Duodenal mucosa (tissue), 2 donors: ENCODE results near the gene UBQLN3.

Experiments
- H3K27ac ChIP-seq: one replicate; pipeline ENCODE4 v1.7.0; 2013; ENCODE audit warnings: low read depth, low read length
- H3K27me3 ChIP-seq, 2 donors: one replicate each; pipeline ENCODE4 v1.7.0; 2013; ENCODE audit warnings: low read length in 2 of 2, control low read depth in 1 of 2; ENCODE audit not compliant: insufficient read depth in 2 of 2, control insufficient read depth in 1 of 2
- H3K36me3 ChIP-seq, 2 donors: one replicate each; pipeline ENCODE4 v1.7.0; 2013; ENCODE audit warnings: low read length in 2 of 2, control low read depth in 1 of 2; ENCODE audit not compliant: insufficient read depth in 2 of 2, control insufficient read depth in 1 of 2
- H3K4me1 ChIP-seq, 2 donors: one replicate each; pipeline ENCODE4 v1.7.0; 2013; ENCODE audit warnings: low read length in 2 of 2, control low read depth in 1 of 2; ENCODE audit not compliant: insufficient read depth in 2 of 2, control insufficient read depth in 1 of 2
- H3K4me3 ChIP-seq, 2 donors: one replicate each; pipeline ENCODE4 v1.7.0; 2013; ENCODE audit warnings: low read length in 2 of 2, low read depth in 1 of 2
- H3K9ac ChIP-seq, 2 donors: one replicate each; pipeline ENCODE4 v1.7.0; 2013; ENCODE audit warnings: low read length in 2 of 2, low read depth in 1 of 2
- H3K9me3 ChIP-seq, 2 donors: one replicate each; pipeline ENCODE4 v1.7.0; 2013; ENCODE audit warnings: low read length in 2 of 2, control low read depth in 1 of 2; ENCODE audit not compliant: control insufficient read depth in 1 of 2

UBQLN3 gene

DNA sequence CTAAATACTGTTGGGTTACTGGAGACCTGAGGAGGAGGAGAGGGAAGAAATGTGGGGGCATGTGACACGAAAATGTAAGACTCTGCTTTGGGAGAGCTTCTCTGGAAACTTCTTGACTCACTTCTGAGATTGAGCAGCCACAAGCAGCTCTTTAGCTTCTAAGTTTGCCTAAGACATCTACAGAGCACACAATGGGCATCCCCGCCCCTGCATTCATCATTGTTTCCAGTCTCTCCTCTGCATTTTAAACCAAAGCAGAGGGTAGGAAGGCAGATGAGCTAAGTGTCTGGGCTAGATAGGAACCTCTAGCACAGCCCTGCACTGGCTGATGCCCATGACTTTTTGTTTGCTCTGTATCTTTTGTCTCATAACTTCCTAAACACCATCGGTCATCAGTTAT lies 23.3 kb downstream of the UBQLN3 start:
- H3K9me3 ChIP-seq: no peaks in the 10 kb centered on the region
- H3K9ac ChIP-seq: no peak overlapping the region
- H3K4me1 ChIP-seq: no peaks in the 10 kb centered on the region
- no peak overlapping the region for H3K27ac ChIP-seq
- H3K4me3 ChIP-seq: no peak overlapping the region
- no peaks in the 10 kb centered on the region for H3K27me3 ChIP-seq
- H3K36me3 ChIP-seq: no peaks in the 10 kb centered on the region

DNA sequence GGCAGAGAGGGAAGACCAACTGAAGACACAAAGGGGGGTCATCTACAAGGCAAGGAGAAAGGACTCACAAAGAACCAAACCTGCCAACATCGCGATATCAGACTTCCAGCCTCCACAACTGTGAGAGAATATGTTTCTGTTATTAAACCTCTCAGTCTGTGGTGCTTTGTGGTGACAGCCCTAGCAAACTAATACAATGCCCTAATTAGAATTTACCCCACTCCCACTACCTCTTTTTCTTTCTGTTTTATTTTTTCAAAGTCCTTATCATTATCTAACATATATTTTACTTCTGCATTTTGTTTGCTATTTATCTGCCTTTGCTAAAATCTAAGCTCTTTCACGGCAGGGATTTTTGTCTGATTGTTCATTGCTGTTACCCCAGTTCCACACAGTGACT lies 23.8 kb downstream of the UBQLN3 start:
- no peaks in the 10 kb centered on the region for H3K36me3 ChIP-seq
- no peak overlapping the region for H3K9ac ChIP-seq
- H3K4me3 ChIP-seq: no peak overlapping the region
- no peaks in the 10 kb centered on the region for H3K27me3 ChIP-seq
- H3K9me3 ChIP-seq: no peaks in the 10 kb centered on the region
- H3K27ac ChIP-seq: no peak overlapping the region
- no peaks in the 10 kb centered on the region for H3K4me1 ChIP-seq

DNA sequence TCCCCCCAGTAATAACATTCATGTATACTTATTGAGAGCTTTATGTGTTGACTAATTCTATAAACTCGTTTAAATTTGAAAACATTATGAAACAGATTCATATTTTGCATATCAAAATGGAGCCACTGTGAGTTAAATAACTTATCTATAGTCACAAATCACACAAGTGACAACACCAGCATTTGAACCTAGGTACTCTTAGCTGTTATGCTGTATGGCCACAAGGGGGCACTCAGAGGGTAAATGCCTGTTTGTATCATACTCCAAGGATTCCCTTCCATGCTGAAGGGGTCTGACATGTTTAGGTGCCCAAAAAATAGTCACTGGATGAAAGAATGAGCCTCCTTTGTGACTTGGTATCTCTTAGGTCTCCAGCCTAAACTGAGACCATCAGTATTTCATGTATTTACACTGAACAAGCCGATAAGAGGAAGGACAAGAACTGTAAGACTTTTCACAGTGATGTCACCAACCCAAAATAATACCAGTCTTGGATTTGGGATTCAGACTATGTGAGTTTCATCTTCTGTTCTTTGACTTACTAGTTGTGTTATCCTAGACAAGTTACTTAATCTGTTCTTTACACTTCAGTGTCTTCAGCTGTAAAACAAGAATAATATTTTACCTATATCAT lies 33.5 kb downstream of the UBQLN3 start:
- H3K27ac ChIP-seq: no peak overlapping the region
- H3K4me3 ChIP-seq: no peak overlapping the region
- no peaks in the 10 kb centered on the region for H3K27me3 ChIP-seq
- H3K9ac ChIP-seq: no peak overlapping the region
- H3K36me3 ChIP-seq: no peaks in the 10 kb centered on the region
- no peaks in the 10 kb centered on the region for H3K4me1 ChIP-seq
- no peaks in the 10 kb centered on the region for H3K9me3 ChIP-seq

DNA sequence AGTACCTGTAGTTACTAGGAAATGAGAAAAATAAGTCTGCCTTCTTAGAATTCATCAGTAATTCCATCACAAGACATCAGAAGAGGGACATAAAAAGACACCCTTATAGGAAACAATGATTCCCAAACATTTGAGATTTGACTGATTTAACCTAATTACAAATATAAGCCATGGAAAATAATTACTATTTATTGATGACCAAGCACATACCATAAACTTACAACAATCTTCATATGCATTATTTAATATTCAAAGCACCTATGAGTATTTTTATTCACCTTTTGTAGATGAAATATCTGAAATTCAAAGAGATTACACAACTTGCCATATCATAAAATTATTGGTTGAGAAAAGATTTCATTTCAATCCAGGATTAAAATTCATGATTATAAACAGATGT lies 35.8 kb downstream of the UBQLN3 start:
- no peaks in the 10 kb centered on the region for H3K27me3 ChIP-seq
- no peak overlapping the region for H3K9ac ChIP-seq
- H3K9me3 ChIP-seq: no peaks in the 10 kb centered on the region
- no peak overlapping the region for H3K4me3 ChIP-seq
- H3K4me1 ChIP-seq: no peaks in the 10 kb centered on the region
- no peak overlapping the region for H3K27ac ChIP-seq
- no peaks in the 10 kb centered on the region for H3K36me3 ChIP-seq

DNA sequence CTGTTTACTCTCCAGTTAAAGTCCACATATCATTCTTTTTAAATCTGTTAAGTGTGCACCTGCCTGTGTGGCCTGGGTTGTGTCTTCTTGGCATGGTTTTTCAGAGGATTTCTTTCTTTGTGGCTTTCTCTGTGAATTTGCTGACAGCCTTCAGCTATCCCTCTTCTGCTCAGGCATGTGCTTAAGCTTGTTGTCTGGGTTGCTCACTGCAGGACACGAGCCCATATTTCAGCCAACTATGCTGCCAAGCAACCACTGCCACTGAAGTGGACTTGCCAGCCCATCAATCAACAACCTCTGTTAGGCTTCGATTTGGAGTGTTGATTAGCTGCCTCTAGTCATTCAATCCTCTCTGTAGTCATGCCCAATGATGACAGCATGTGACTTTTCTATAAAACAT lies 42.2 kb downstream of the UBQLN3 start:
- no peak overlapping the region for H3K4me3 ChIP-seq
- no peaks in the 10 kb centered on the region for H3K27me3 ChIP-seq
- no peaks in the 10 kb centered on the region for H3K4me1 ChIP-seq
- H3K9ac ChIP-seq: no peak overlapping the region
- H3K36me3 ChIP-seq: no peaks in the 10 kb centered on the region
- no peak overlapping the region for H3K27ac ChIP-seq
- no peaks in the 10 kb centered on the region for H3K9me3 ChIP-seq

DNA sequence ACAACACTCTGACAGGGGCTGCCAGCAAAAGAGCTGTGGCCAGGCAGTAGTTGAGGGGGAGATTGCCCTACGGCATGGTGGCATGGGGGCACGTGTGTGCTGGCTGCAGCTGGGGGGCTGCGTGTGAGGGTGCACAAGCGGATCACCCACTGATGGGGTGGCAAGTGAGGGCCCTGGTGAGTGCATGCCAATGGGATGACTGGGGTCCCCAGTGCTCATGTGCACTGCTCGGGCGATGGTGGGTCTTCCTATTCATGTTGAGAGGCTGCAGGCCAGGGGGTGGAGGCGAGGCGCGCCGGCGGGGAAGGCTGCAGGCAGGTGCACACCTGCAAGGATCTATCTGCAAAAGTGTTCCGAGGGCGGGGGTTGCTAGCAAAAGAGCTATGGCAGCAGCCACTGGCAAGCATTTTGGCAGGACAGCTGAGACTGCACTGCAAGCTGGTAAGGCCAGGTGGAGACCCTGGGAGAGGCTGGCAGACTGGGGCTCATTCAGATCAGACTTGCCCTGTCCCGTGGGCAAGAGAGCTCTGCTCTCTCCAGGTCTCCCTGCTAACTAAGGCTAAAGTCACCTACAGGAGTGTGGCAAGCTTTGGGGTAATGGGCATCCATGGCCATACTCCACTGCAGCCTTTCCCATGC lies 48.7 kb downstream of the UBQLN3 start:
- H3K9me3 ChIP-seq: no peaks in the 10 kb centered on the region
- H3K27me3 ChIP-seq: no peaks in the 10 kb centered on the region
- no peak overlapping the region for H3K4me3 ChIP-seq
- no peak overlapping the region for H3K9ac ChIP-seq
- H3K36me3 ChIP-seq: no peaks in the 10 kb centered on the region
- no peak overlapping the region for H3K27ac ChIP-seq
- H3K4me1 ChIP-seq: no peaks in the 10 kb centered on the region
